Adrenal gland (tissue), 12 donors: ENCODE results near the gene VENTX. TPM values are rescaled to one million over a fixed set of nuclear protein-coding genes. Genes with fewer than 3 reads are reported as not detected.

Experiments used
- DNase-seq, 7 donors: peaks; one replicate each; pipeline ENCODE4 v3.0.0-alpha.2; 2019 to 2020
- H3K27ac ChIP-seq, 5 donors: fragments of 200-600 bp; sonication (generic) in 4 of 5; 1 replicate in 3 of 5; 2 replicates in 2 of 5; pipeline versions ENCODE4 v1.5.1 to v1.8.0; 2016 to 2020; ENCODE audit warnings: mild to moderate bottlenecking in 1 of 5
- H3K27me3 ChIP-seq: fragments of 200-600 bp; 2 replicates; pipeline ENCODE4 v1.8.0; 2021
- H3K36me3 ChIP-seq, 2 donors: fragments of 200-600 bp; replicated peaks in 1 of 2; 1 replicate in 1 of 2; 2 replicates in 1 of 2; pipeline versions ENCODE4 v1.5.1 to v1.8.0; 2018 to 2022
- H3K4me1 ChIP-seq, 2 donors: fragments of 200-600 bp; replicated peaks in 1 of 2; 1 replicate in 1 of 2; 2 replicates in 1 of 2; pipeline versions ENCODE4 v1.5.1 to v1.8.0; 2018 to 2021
- H3K4me3 ChIP-seq, 4 donors: fragments of 200-600 bp; sonication (generic) in 3 of 4; one replicate each; pipeline ENCODE4 v1.5.1; 2016 to 2018
- H3K9me3 ChIP-seq, 3 donors: fragments of 200-600 bp; sonication (generic) in 1 of 3; replicated peaks in 1 of 3; 1 replicate in 2 of 3; 2 replicates in 1 of 3; pipeline versions ENCODE4 v1.5.1 to v1.8.0; 2016 to 2021
- POLR2A ChIP-seq, 2 donors: fragments of 450-650 bp; IDR thresholded peaks; one replicate each; pipeline ENCODE4 v1.6.1; 2017; ENCODE audit warnings: antibody characterized with exemption in 2 of 2, mild to moderate bottlenecking in 2 of 2, moderate library complexity in 1 of 2
- WGBS, 4 donors: extraction: QIAGEN DNeasy Blood & Tissue Kit in 2 of 4; methylation state at CpG; one replicate each; pipeline versions ENCODE4 v1.1.5 to v1.1.7; 2013 to 2017; 5-methylcytosine and 5-hydroxymethylcytosine counted together
- intact Hi-C, 2 donors: fragments of 100-400 bp; cut with DNase I; formaldehyde crosslinking; loops; one replicate each; pipeline versions ENCODE4 v1.14.1 to v1.15.0; 2022 to 2023
- polyA plus RNA-seq, 3 donors: library from polyadenylated mRNA; stranded (reverse); fragments of 200-250 nt in 2 of 3; fragments of 350-450 nt in 1 of 3; fragmentation: Illumina TruSeq in 1 of 3; extraction: RNeasy Lipid Tissue Mini Kit (QIAGEN cat#74804) in 1 of 3; gene quantifications; one replicate each; pipeline ENCODE4 v1.2.3, GENCODE V29; 2013 to 2014
- total RNA-seq, 9 donors: library from RNA; depleted of rRNA in 4 of 9; stranded (reverse); fragments of >200 nt in 4 of 9; fragments of 120-200 nt in 1 of 9; fragmentation: NEBNext Ultra II Directional in 1 of 9; extraction: Animal tissue kit (Norgen Biotek cat#: 25700) in 1 of 9; gene quantifications; one replicate each; pipeline versions ENCODE4 v1.1.0 to v1.2.4, GENCODE V29; 2013 to 2023
- TF ChIP-seq, protein P1 (sequence below), 6 experiments: fragments of 450-650 bp in 4 of 6; fragments of 200-600 bp in 2 of 6; sonication (generic) in 1 of 6; IDR thresholded peaks; 1 replicate in 5 of 6; 2 replicates in 1 of 6; pipeline versions ENCODE4 v1.5.1 to v1.8.0; 2016 to 2021; ENCODE audit warnings: antibody characterized with exemption in 6 of 6, mild to moderate bottlenecking in 2 of 6, moderate library complexity in 1 of 6
- donor health status: healthy with polysubstance abuse.
- donor health status: Bipolar disorder and iron deficiency.
- donor health status: DM: yes; HTN: yes; CAD: no.
- donor health status: DM: no; HTN: no; CAD: no.
- donor health status: DM: no; HTN: no; CAD: no.
- donor health status: DM: yes; HTN: yes; CAD: no.

The VENTX gene
- total and polyA plus RNA-seq, 12 donors = 0.06 to 4.4 (median 1.4) TPM

DNA sequence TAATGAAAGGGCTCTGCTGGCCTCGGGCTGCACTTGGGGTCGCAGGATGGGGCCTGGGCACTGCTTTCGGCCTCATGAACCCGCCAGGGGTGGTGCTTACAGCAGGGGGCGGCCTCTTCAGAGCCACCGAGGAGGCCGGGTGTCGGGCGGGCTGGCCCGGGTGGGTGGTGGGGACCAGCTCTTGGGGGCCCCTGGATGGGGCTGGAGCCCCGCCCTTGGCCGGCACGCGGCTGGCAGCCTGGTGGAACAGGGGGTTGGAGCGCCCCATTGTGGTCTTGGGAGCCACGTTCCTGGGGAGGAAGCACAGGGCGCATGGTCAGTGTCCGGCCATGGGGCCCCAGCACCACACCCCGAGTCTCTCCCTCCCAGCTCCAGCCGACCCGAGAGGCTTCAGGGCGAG lies 30.2 kb downstream of the VENTX start:
- Histone ChIP-seq H3K4me3 (no peak overlapping the region), H3K36me3 (no peaks in the 10 kb centered on the region), H3K9me3 (no peaks in the 10 kb centered on the region), H3K27ac (no peak overlapping the region), H3K27me3 (no peaks in the 10 kb centered on the region), H3K4me1 (no peaks in the 10 kb centered on the region)
- TF ChIP-seq, protein P1, sequence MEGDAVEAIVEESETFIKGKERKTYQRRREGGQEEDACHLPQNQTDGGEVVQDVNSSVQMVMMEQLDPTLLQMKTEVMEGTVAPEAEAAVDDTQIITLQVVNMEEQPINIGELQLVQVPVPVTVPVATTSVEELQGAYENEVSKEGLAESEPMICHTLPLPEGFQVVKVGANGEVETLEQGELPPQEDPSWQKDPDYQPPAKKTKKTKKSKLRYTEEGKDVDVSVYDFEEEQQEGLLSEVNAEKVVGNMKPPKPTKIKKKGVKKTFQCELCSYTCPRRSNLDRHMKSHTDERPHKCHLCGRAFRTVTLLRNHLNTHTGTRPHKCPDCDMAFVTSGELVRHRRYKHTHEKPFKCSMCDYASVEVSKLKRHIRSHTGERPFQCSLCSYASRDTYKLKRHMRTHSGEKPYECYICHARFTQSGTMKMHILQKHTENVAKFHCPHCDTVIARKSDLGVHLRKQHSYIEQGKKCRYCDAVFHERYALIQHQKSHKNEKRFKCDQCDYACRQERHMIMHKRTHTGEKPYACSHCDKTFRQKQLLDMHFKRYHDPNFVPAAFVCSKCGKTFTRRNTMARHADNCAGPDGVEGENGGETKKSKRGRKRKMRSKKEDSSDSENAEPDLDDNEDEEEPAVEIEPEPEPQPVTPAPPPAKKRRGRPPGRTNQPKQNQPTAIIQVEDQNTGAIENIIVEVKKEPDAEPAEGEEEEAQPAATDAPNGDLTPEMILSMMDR (IDR thresholded peaks at IDR 0.05) = no peak
- TF ChIP-seq POLR2A (IDR thresholded peaks at IDR 0.05) = no peak
- no peak for DNase-seq
- 87 to 96% (median 91%) methylated on average over 10 to 22 of the region's 22 CpGs for WGBS, 4 donors
- intact Hi-C loops = no loop called here

DNA sequence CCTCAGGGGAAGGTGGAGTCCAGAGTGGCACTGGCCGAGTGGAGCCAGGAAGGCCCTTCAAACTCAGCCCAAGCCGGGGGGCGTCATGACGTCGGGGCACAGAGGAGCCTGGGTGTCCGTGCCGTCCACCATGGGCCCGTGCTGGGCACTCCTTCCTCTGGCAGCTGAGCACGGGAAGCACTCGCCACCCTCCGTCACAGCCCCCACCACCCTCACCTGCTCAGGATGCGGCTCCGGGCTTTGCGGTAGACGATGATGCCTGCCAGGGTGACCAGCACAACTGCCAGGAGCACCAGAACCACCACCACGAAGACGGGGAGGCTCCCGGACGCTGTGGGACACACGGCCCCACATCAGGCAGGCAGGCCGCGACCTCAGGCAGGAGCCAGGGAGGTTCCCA lies 30.9 kb downstream of the VENTX start:
- H3K4me3 ChIP-seq = no peak overlapping the region
- WGBS, 4 donors = 80 to 93% (median 92%) methylated on average over 3 to 22 of the region's 22 CpGs
- no peak for TF ChIP-seq POLR2A (IDR thresholded peaks at IDR 0.05)
- TF ChIP-seq, protein P1 (IDR thresholded peaks at IDR 0.05) = no peak
- H3K36me3 ChIP-seq = no peaks in the 10 kb centered on the region
- no peak overlapping the region for H3K27ac ChIP-seq
- no peak for DNase-seq
- intact Hi-C loops = no loop called here
- H3K27me3 ChIP-seq = no peaks in the 10 kb centered on the region
- H3K9me3 ChIP-seq = no peaks in the 10 kb centered on the region
- no peaks in the 10 kb centered on the region for H3K4me1 ChIP-seq

DNA sequence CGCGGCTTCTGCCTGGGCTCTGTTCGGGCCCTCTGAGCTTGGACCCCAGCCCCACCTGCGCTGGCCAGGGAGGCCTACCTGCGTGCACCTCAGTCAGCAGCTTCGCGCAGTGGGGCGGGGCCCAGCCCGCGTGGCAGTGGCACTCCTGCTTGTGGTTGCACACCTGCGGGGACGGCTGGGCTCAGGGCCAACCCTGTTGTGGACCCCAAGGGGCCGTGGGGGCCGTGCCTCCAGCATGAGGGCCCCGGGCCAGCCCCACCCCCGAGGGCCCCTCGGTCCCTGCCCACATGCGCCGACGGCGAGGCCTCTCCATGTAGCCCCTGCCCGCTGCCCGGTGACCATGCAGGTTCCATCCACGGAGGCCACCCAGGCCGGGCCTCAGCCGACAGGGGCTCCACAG lies 31.7 kb downstream of the VENTX start:
- Histone ChIP-seq H3K4me1 (no peaks in the 10 kb centered on the region), H3K9me3 (no peaks in the 10 kb centered on the region), H3K36me3 (no peaks in the 10 kb centered on the region), H3K27ac (no peak overlapping the region), H3K4me3 (no peak overlapping the region), H3K27me3 (no peaks in the 10 kb centered on the region)
- no peak for TF ChIP-seq POLR2A (IDR thresholded peaks at IDR 0.05)
- TF ChIP-seq, protein P1 (IDR thresholded peaks at IDR 0.05) = no peak
- intact Hi-C loops = no loop called here
- 90 to 93% methylated on average over 26 of the region's 26 CpGs; no CpG with 5 or more reads in 2 of the 4 donors for WGBS, 4 donors
- DNase-seq = no peak

DNA sequence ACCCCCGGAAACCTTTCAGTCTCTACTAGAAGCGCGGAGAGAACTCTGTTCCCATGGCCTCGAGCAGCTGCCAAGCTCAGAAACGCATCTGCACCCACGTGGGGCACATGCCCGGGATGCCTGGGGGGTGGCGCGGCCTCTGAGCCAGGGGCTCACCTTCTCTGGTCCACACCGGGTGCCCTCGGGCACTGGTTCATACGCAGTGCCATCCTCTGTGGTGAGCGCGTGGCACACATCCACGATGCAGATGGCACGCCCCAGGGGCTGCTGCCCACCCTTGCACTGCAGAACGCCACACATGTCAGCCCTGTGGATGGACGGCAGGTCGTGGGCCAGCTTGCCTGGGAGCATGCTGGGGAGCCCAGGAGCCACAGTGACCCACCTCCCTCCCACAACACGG lies 32.5 kb downstream of the VENTX start:
- Histone ChIP-seq H3K4me1 (no peaks in the 10 kb centered on the region), H3K4me3 (no peak overlapping the region), H3K9me3 (no peaks in the 10 kb centered on the region), H3K36me3 (no peaks in the 10 kb centered on the region), H3K27me3 (no peaks in the 10 kb centered on the region), H3K27ac (no peak overlapping the region)
- intact Hi-C loops = no loop called here
- TF ChIP-seq, protein P1 (IDR thresholded peaks at IDR 0.05) = no peak
- TF ChIP-seq POLR2A (IDR thresholded peaks at IDR 0.05) = no peak
- 90 to 92% (median 92%) methylated on average over 7 to 20 of the region's 20 CpGs for WGBS, 4 donors
- no peak for DNase-seq
